Common myeloid progenitor, CD34-positive (primary cell): ENCODE measurements around the gene PDF.

Experiments
- CTCF ChIA-PET: fragments of 350-600 bp; sonication (Branson Sonifier 250); formaldehyde crosslinking; loops from one replicate; lab custom pipeline; 2021; ENCODE audit warnings: antibody characterized with exemption; lab: Charles Lee
- POLR2A ChIA-PET: fragments of 350-600 bp; sonication (Branson Sonifier 250); formaldehyde crosslinking; loops from one replicate; lab custom pipeline; 2021; ENCODE audit warnings: antibody characterized with exemption; lab: Charles Lee
- DNase-seq, 3 donors: peaks; one replicate each; pipeline versions ENCODE4 v3.0.0 to v3.0.0-alpha.2; 2013
- H3K27ac ChIP-seq, 2 experiments: 1 replicate in 1 of 2; 2 replicates in 1 of 2; pipeline ENCODE4 v1.7.0; 2013; ENCODE audit warnings: inconsistent platforms in 2 of 2, low read length in 2 of 2, mild to moderate bottlenecking in 2 of 2, low read depth in 1 of 2, moderate library complexity in 1 of 2; ENCODE audit not compliant: severe bottlenecking in 2 of 2, insufficient read depth in 1 of 2, poor library complexity in 1 of 2
- H3K27me3 ChIP-seq, 5 experiments: replicated peaks in 2 of 5; 1 replicate in 3 of 5; 2 replicates in 2 of 5; pipeline versions ENCODE4 v1.6.1 to v1.7.0; 2013; ENCODE audit warnings: low read length in 4 of 5, mild to moderate bottlenecking in 2 of 5, moderate library complexity in 2 of 5, inconsistent platforms in 1 of 5; ENCODE audit not compliant: insufficient read depth in 5 of 5, control insufficient read depth in 4 of 5
- H3K36me3 ChIP-seq, 4 experiments: 1 replicate in 2 of 4; 2 replicates in 2 of 4; pipeline versions ENCODE4 v1.6.1 to v1.7.0; 2013; ENCODE audit warnings: low read length in 3 of 4, control low read depth in 1 of 4, mild to moderate bottlenecking in 1 of 4; ENCODE audit not compliant: control insufficient read depth in 4 of 4, insufficient read depth in 4 of 4
- H3K4me1 ChIP-seq, 4 experiments: 1 replicate in 3 of 4; 2 replicates in 1 of 4; pipeline versions ENCODE4 v1.6.1 to v1.7.1; 2013; ENCODE audit warnings: low read length in 3 of 4, mild to moderate bottlenecking in 3 of 4, control low read depth in 1 of 4, inconsistent platforms in 1 of 4, moderate library complexity in 1 of 4; ENCODE audit not compliant: control insufficient read depth in 4 of 4, insufficient read depth in 4 of 4; ENCODE audit errors: control extremely low read depth in 1 of 4
- H3K4me3 ChIP-seq, 7 experiments: 1 replicate in 4 of 7; 2 replicates in 3 of 7; pipeline versions ENCODE4 v1.5.1 to v1.7.0; 2013; ENCODE audit warnings: mild to moderate bottlenecking in 7 of 7, low read length in 6 of 7, moderate library complexity in 6 of 7, inconsistent platforms in 2 of 7, low read depth in 2 of 7, control low read depth in 1 of 7; ENCODE audit not compliant: insufficient read depth in 4 of 7, control insufficient read depth in 1 of 7; ENCODE audit errors: extremely low read depth in 1 of 7
- H3K9me3 ChIP-seq, 5 experiments: 1 replicate in 4 of 5; 2 replicates in 1 of 5; pipeline versions ENCODE4 v1.6.1 to v1.7.1; 2013; ENCODE audit warnings: low read length in 4 of 5, mild to moderate bottlenecking in 2 of 5, inconsistent platforms in 1 of 5, low read depth in 1 of 5, moderate library complexity in 1 of 5; ENCODE audit not compliant: control insufficient read depth in 4 of 5, insufficient read depth in 2 of 5; ENCODE audit errors: control extremely low read depth in 1 of 5
- WGBS: methylation state at CpG from one replicate; pipeline ENCODE4 v1.1.5; 2013; ENCODE audit not compliant: insufficient coverage; 5-methylcytosine and 5-hydroxymethylcytosine counted together

Gene PDF

GRCh38 chr16:69351309-69352027 lies 21.1 kb upstream of the PDF start, which contains the start of gene TMED6:
Gene TMED6 (minus strand): TSS chr16:69351786. CDS start chr16:69351753, 33 bp downstream.
- ChIA-PET POLR2A (interaction anchor here (0.6 kb wide), 2 partner anchors 30 to 52 kb away, joined by 4 read pairs; no protein-coding TSS in a partner anchor), CTCF (no interaction called here)
- no peaks in the 10 kb centered on the region for H3K27me3 ChIP-seq
- H3K9me3 ChIP-seq = no peaks in the 10 kb centered on the region
- peak within 1 kb of the TSS in 1 of 2 experiments; percentile 22 for H3K27ac ChIP-seq
- whole genome bisulfite sequencing = 94% methylated on average over 8 of the region's 12 CpGs
- no peak within 1 kb of the TSS for H3K4me3 ChIP-seq
- peaks cover 11 to 53% (median 31%) of the 10 kb centered on the region in 4 experiments for H3K36me3 ChIP-seq
- H3K4me1 ChIP-seq = peaks cover 0 to 4% (median 3%) of the 10 kb centered on the region in 4 experiments
- no peak for DNase-seq

DNA sequence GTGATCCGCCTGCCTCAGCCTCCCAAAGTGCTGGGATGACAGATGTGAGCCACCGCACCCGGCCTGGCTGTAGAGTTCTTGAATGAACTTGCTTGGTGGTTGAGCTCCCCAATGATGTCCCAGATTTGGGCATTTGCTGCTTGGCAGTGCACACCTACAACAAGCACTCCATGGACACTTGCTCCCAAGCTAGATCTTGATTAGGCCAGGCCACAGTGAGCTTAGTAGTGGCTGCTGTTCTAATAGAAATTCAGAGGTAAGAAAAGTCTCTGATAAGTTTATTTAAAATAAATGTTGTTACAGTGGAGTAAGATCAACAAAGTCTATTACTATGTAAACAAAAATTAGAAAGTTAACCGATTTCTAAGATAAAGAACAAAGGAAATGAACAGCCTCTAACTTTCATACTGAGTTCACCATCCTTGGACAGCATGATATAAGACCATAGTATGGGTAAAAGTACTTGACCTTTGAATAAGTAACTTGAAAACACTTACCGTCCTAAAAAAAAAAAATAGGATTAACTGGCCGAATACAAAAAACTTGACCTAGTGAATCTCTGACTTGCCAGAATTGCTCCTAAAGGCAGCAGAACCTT lies 20.2 kb upstream of the PDF start:
- WGBS = 100% methylated on average over 3 of the region's 6 CpGs
- ChIA-PET CTCF (no interaction called here), POLR2A (interaction anchor here (0.6 kb wide), 1 partner anchor 53 kb away, joined by 4 read pairs; no protein-coding TSS in a partner anchor)
- peaks cover 14 to 46% (median 24%) of the 10 kb centered on the region in 4 experiments for H3K36me3 ChIP-seq
- DNase-seq = no peak
- no peak overlapping the region for H3K4me3 ChIP-seq
- peaks cover 0 to 4% (median under 1%) of the 10 kb centered on the region in 4 experiments for H3K4me1 ChIP-seq
- H3K27me3 ChIP-seq = no peaks in the 10 kb centered on the region
- H3K27ac ChIP-seq = no peak overlapping the region
- no peaks in the 10 kb centered on the region for H3K9me3 ChIP-seq

GRCh38 chr16:69349536-69349935 lies 19.1 kb upstream of the PDF start:
- Histone ChIP-seq H3K4me1 (peaks cover 0 to 8% (median under 1%) of the 10 kb centered on the region in 4 experiments), H3K9me3 (no peaks in the 10 kb centered on the region), H3K36me3 (peaks cover 14 to 35% (median 19%) of the 10 kb centered on the region in 4 experiments), H3K4me3 (no peak overlapping the region), H3K27me3 (no peaks in the 10 kb centered on the region), H3K27ac (no peak overlapping the region)
- 94% methylated on average over 9 of the region's 10 CpGs for WGBS
- CTCF ChIA-PET = interaction anchor here (0.7 kb wide), 1 partner anchor 163 kb away, joined by 3 read pairs; the partner anchor contains the start of gene SNTB2
- DNase-seq = no peak
- POLR2A ChIA-PET = no interaction called here

GRCh38 chr16:69348222-69348621 lies 17.8 kb upstream of the PDF start:
- no peak for DNase-seq
- 97% methylated on average over 4 of the region's 6 CpGs for WGBS
- Histone ChIP-seq H3K27me3 (no peaks in the 10 kb centered on the region), H3K36me3 (peaks cover 16 to 35% (median 19%) of the 10 kb centered on the region in 4 experiments), H3K4me1 (peaks cover 0 to 8% (median under 1%) of the 10 kb centered on the region in 4 experiments), H3K27ac (no peak overlapping the region), H3K4me3 (no peak overlapping the region), H3K9me3 (no peaks in the 10 kb centered on the region)
- ChIA-PET POLR2A (no interaction called here), CTCF (interaction anchor here (1.0 kb wide), 1 partner anchor 15 kb away, joined by 3 read pairs; no protein-coding TSS in a partner anchor)

DNA sequence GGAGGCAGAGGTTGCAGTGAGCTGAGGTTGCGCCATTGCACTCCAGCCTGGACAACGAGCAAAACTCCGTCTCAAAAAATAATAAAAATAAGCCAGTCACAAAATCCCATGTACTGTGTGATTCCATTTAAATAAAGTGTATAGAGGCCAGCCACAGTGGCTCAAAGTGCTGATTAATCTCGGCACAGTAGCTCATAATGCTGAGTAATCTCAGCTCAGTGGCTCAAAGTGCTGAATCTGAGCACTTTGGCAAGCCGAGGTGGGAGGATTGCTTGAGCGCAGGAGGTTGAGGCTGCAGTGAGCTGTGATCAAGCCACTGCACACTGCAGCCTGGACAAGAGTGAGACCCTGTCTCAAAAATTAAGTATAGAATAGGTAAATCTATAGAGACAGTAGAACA lies 16.3 kb upstream of the PDF start:
- CTCF ChIA-PET = no interaction called here
- Histone ChIP-seq H3K4me1 (peaks cover 0 to 8% (median under 1%) of the 10 kb centered on the region in 4 experiments), H3K27me3 (no peaks in the 10 kb centered on the region), H3K27ac (no peak overlapping the region), H3K36me3 (peaks cover 15 to 37% (median 23%) of the 10 kb centered on the region in 4 experiments), H3K9me3 (no peaks in the 10 kb centered on the region), H3K4me3 (no peak overlapping the region)
- POLR2A ChIA-PET = no interaction called here
- 85% methylated on average over 4 of the region's 6 CpGs for WGBS
- no peak for DNase-seq

DNA sequence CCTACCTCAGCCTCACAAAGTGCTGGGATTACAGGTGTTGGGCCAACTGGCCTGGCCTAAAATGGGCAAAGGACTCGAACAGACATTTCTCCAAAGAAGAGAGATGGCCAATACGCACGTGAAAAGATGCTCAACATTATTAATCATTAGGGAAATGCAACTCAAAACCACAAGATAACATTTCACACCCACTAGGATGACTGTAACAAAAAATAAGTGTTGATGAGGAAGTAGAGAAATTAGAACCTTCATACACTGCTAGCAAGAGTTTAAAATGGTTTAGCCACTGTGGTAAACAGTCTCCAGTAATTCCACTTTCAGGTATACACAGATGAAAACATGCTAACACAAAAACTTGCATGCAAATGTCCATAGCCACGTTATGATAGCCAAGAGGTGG lies 15.5 kb upstream of the PDF start:
- POLR2A ChIA-PET = no interaction called here
- Histone ChIP-seq H3K27me3 (no peaks in the 10 kb centered on the region), H3K4me3 (no peak overlapping the region), H3K27ac (no peak overlapping the region), H3K4me1 (peaks cover 0 to 13% (median 3%) of the 10 kb centered on the region in 4 experiments), H3K36me3 (peaks cover 15 to 36% (median 26%) of the 10 kb centered on the region in 4 experiments), H3K9me3 (no peaks in the 10 kb centered on the region)
- CTCF ChIA-PET = no interaction called here
- DNase-seq = peak in 2 of 3 donors; percentile 43 to 50
- WGBS = no CpG with 5 or more reads among the region's 4 CpGs
